B cell (primary cell): ENCODE data around the gene SEC14L6. TPM values are rescaled to one million over a fixed set of nuclear protein-coding genes. Genes with fewer than 3 reads are reported as not detected.
"Not testable (repeated sequence)": the region's sequence is repeated elsewhere in the genome, so short reads cannot be mapped to it uniquely, and the experiment has no call there.

ENCODE experiments used
- ATAC-seq: fragments of 200-7000 bp; cut with Tn5 transposase; one replicate; pipeline ENCODE4 v1.10.0; 2021; ENCODE audit warnings: low read depth, mild to moderate bottlenecking, moderate number of reproducible peaks, moderate library complexity
- CTCF ChIA-PET: fragments of 350-600 bp; sonication (Branson Sonifier 250); formaldehyde crosslinking; loops from one replicate; lab custom pipeline; 2021; ENCODE audit warnings: antibody characterized with exemption, inconsistent platforms; lab: Charles Lee
- POLR2A ChIA-PET: fragments of 350-600 bp; sonication (Branson Sonifier 250); formaldehyde crosslinking; loops from one replicate; lab custom pipeline; 2021; ENCODE audit warnings: antibody characterized with exemption; lab: Charles Lee
- DNase-seq: peaks from one replicate; pipeline ENCODE4 v3.0.0; 2013
- H2AFZ ChIP-seq: 2 replicates; pipeline ENCODE4 v1.6.1; 2012; ENCODE audit warnings: mild to moderate bottlenecking, low read depth, low read length; ENCODE audit not compliant: insufficient read depth, poor library complexity, severe bottlenecking
- H3K27ac ChIP-seq, 2 donors: 1 replicate in 1 of 2; 2 replicates in 1 of 2; pipeline ENCODE4 v1.5.1; 2012 to 2013; ENCODE audit warnings: low read length in 2 of 2, mild to moderate bottlenecking in 2 of 2, moderate library complexity in 1 of 2
- H3K27me3 ChIP-seq, 4 experiments: fragments of 200-600 bp in 1 of 4; sonication (generic) in 1 of 4; replicated peaks in 1 of 4; 1 replicate in 2 of 4; 2 replicates in 2 of 4; pipeline versions ENCODE4 v1.6.1 to v1.7.0; 2013 to 2016; ENCODE audit warnings: low read length in 3 of 4, mild to moderate bottlenecking in 2 of 4, mixed read lengths in 1 of 4, moderate library complexity in 1 of 4; ENCODE audit not compliant: insufficient read depth in 4 of 4, control insufficient read depth in 3 of 4; ENCODE audit errors: control extremely low read depth in 1 of 4
- H3K36me3 ChIP-seq, 2 experiments: replicated peaks in 1 of 2; 1 replicate in 1 of 2; 2 replicates in 1 of 2; pipeline versions ENCODE4 v1.6.1 to v1.7.1; 2013; ENCODE audit warnings: low read length in 1 of 2; ENCODE audit not compliant: insufficient read depth in 2 of 2, control insufficient read depth in 1 of 2; ENCODE audit errors: control extremely low read depth in 1 of 2, extremely low read depth in 1 of 2
- H3K4me1 ChIP-seq, 2 donors: fragments of 200-600 bp in 1 of 2; sonication (generic) in 1 of 2; 1 replicate in 1 of 2; 2 replicates in 1 of 2; pipeline versions ENCODE4 v1.5.1 to v1.6.1; 2013 to 2017; ENCODE audit warnings: low read length in 2 of 2; ENCODE audit not compliant: control insufficient read depth in 2 of 2, insufficient read depth in 2 of 2
- H3K4me2 ChIP-seq: replicated peaks from 2 replicates; pipeline ENCODE3; 2012; ENCODE audit warnings: mild to moderate bottlenecking, low read depth, low read length; ENCODE audit not compliant: poor library complexity, severe bottlenecking
- H3K4me3 ChIP-seq, 5 experiments: fragments of 200-600 bp in 1 of 5; sonication (generic) in 1 of 5; 1 replicate in 3 of 5; 2 replicates in 2 of 5; pipeline versions ENCODE4 v1.5.1 to v1.7.0; 2011 to 2016; ENCODE audit warnings: low read length in 4 of 5, mild to moderate bottlenecking in 4 of 5, low read depth in 2 of 5, control low read depth in 1 of 5, moderate library complexity in 1 of 5; ENCODE audit not compliant: insufficient read depth in 1 of 5; ENCODE audit errors: control extremely low read depth in 1 of 5, extremely low read depth in 1 of 5
- H3K79me2 ChIP-seq: fragments of 200-600 bp; sonication (generic); one replicate; pipeline ENCODE4 v1.6.0; 2016; ENCODE audit warnings: low read length; ENCODE audit not compliant: control insufficient read depth, insufficient read depth
- H3K9ac ChIP-seq: fragments of 200-600 bp; sonication (generic); 2 replicates; pipeline ENCODE4 v1.6.1; 2017; ENCODE audit warnings: mild to moderate bottlenecking, low read length, moderate library complexity
- H3K9me3 ChIP-seq, 3 donors: one replicate each; pipeline versions ENCODE4 v1.6.1 to v1.7.1; 2013; ENCODE audit warnings: low read length in 2 of 3; ENCODE audit not compliant: control insufficient read depth in 2 of 3, insufficient read depth in 1 of 3; ENCODE audit errors: control extremely low read depth in 1 of 3
- H4K20me1 ChIP-seq: 2 replicates; pipeline ENCODE4 v1.6.0; 2012; ENCODE audit warnings: mild to moderate bottlenecking, low read length; ENCODE audit not compliant: insufficient read depth, control insufficient read depth, poor library complexity, severe bottlenecking
- H3K27ac Mint-ChIP-seq: one replicate; pipeline ENCODE4 v1.8.0; 2021; ENCODE audit warnings: mixed read lengths
- H3K27me3 Mint-ChIP-seq: one replicate; pipeline ENCODE4 v1.8.0; 2021; ENCODE audit warnings: mixed read lengths
- H3K4me1 Mint-ChIP-seq: one replicate; pipeline ENCODE4 v1.8.0; 2021; ENCODE audit warnings: mixed read lengths
- H3K4me3 Mint-ChIP-seq: one replicate; pipeline ENCODE4 v1.8.0; 2021; ENCODE audit warnings: mixed read lengths
- H3K9me3 Mint-ChIP-seq: one replicate; pipeline ENCODE4 v1.8.0; 2022; ENCODE audit warnings: mixed read lengths; ENCODE audit not compliant: insufficient read depth
- CTCF ChIP-seq: fragments of 200-600 bp; IDR thresholded peaks from one replicate; pipeline ENCODE4 v1.8.0; 2022; ENCODE audit warnings: antibody characterized with exemption, mild to moderate bottlenecking
- EZH2 ChIP-seq: IDR thresholded peaks from 2 replicates; pipeline ENCODE4 v1.6.1; 2012; ENCODE audit warnings: borderline replicate concordance, low read depth, mild to moderate bottlenecking, moderate library complexity, low read length; ENCODE audit not compliant: insufficient read depth, poor library complexity, severe bottlenecking
- WGBS: methylation state at CpG from one replicate; pipeline ENCODE4 v1.1.5; 2013; ENCODE audit warnings: missing lambda C conversion rate; ENCODE audit not compliant: insufficient coverage; 5-methylcytosine and 5-hydroxymethylcytosine counted together
- intact Hi-C: fragments of 100-400 bp; cut with micrococcal nuclease; formaldehyde crosslinking; loops from one replicate; pipeline ENCODE4 v1.10.0; 2022
- polyA minus RNA-seq: library from RNA; depleted of rRNA, polyadenylated mRNA; stranded (reverse); fragments of >200 nt; gene quantifications from 2 replicates; pipeline ENCODE4 v1.2.3, GENCODE V29; 2012
- polyA plus RNA-seq: library from polyadenylated mRNA; depleted of rRNA; stranded (reverse); fragments of >200 nt; gene quantifications from 2 replicates; pipeline ENCODE4 v1.2.3, GENCODE V29; 2012
- total RNA-seq, 2 donors: library from RNA; stranded (reverse); fragments of 120-200 nt in 1 of 2; gene quantifications; 1 replicate in 1 of 2; 2 replicates in 1 of 2; pipeline versions ENCODE4 v1.2.3 to v1.2.4, GENCODE V29; 2013 to 2022

Gene SEC14L6
- total RNA-seq (not detected in 2 replicates), polyA plus RNA-seq (not detected in 2 replicates), polyA minus RNA-seq (not detected in 2 replicates)
- not detected for total RNA-seq (2013)

- Mint-ChIP-seq H3K27ac (no peak within 1 kb of the TSS), H3K4me1 (peaks cover 5% of the 10 kb centered on the region), H3K4me3 (no peak within 1 kb of the TSS), H3K9me3 (no peaks in the 10 kb centered on the region), H3K27me3 (peaks cover 33% of the 10 kb centered on the region)
- Histone ChIP-seq H3K9me3 (peaks cover 0 to 3% (median 0%) of the 10 kb centered on the region in 3 donors), H4K20me1 (no peaks in the 10 kb centered on the region), H2AFZ (no peak within 1 kb of the TSS), H3K79me2 (no peaks in the 10 kb centered on the region), H3K4me1 (no peaks in the 10 kb centered on the region), H3K9ac (no peak within 1 kb of the TSS), H3K27me3 (peaks cover 0 to 25% (median 4%) of the 10 kb centered on the region in 4 experiments), H3K27ac (no peak within 1 kb of the TSS), H3K4me3 (no peak within 1 kb of the TSS), H3K4me2 (no peak within 1 kb of the TSS), H3K36me3 (no peaks in the 10 kb centered on the region)
- POLR2A ChIA-PET: no interaction called here
- ATAC-seq: no peak
- TF ChIP-seq EZH2: no peak
- TF ChIP-seq CTCF: no peak
- CTCF ChIA-PET: no interaction called here
- 97% methylated on average over 7 of the region's 7 CpGs for WGBS
- DNase-seq: no peak
- intact Hi-C loops: no loop called here
Measured at GRCh38 chr22:30546616-30547015, at the start of gene SEC14L6. SEC14L6 (minus strand) TSS chr22:30546741; CDS start chr22:30546682, 59 bp downstream.

- no CpG with 5 or more reads among the region's 2 CpGs for WGBS
- H3K27ac Mint-ChIP-seq: no peak overlapping the region
- Histone ChIP-seq H3K79me2 (peaks cover 8% of the 10 kb centered on the region), H3K36me3 (no peaks in the 10 kb centered on the region), H3K4me3 (no peak overlapping the region), H3K27me3 (peaks cover 0 to 2% (median under 1%) of the 10 kb centered on the region in 4 experiments), H3K9ac (no peak overlapping the region), H3K4me2 (no peak overlapping the region), H2AFZ (no peak overlapping the region), H4K20me1 (peaks cover 2% of the 10 kb centered on the region), H3K9me3 (no peaks in the 10 kb centered on the region), H3K27ac (no peak overlapping the region), H3K4me1 (peaks cover 4 to 7% of the 10 kb centered on the region in 2 donors)
- no peak overlapping the region for H3K4me3 Mint-ChIP-seq
- intact Hi-C loops: loop anchor here (10.0 kb wide), 1 partner anchor 201 kb away; the partner anchor contains the start of gene SEC14L2
- no peaks in the 10 kb centered on the region for H3K9me3 Mint-ChIP-seq
- no peak for TF ChIP-seq CTCF
- no peak for TF ChIP-seq EZH2
- peaks cover 3% of the 10 kb centered on the region for H3K27me3 Mint-ChIP-seq
- ChIA-PET CTCF (no interaction called here), POLR2A (no interaction called here)
- ATAC-seq (no peak), DNase-seq (no peak)
- no peaks in the 10 kb centered on the region for H3K4me1 Mint-ChIP-seq
Measured at GRCh38 chr22:30596199-30596598, 49.7 kb upstream of the SEC14L6 start.

GRCh38 chr22:30592360-30592713, 45.8 kb upstream of the SEC14L6 start:
- not testable (repeated sequence) for H3K27ac Mint-ChIP-seq, ATAC-seq, H3K9me3 Mint-ChIP-seq, H3K4me3 Mint-ChIP-seq, H2AFZ ChIP-seq, DNase-seq, H3K27me3 Mint-ChIP-seq, H3K27me3 ChIP-seq, H3K4me1 Mint-ChIP-seq, H3K9me3 ChIP-seq
- POLR2A ChIA-PET: interaction anchor here (0.6 kb wide), 1 partner anchor 31 kb away, joined by 3 read pairs; no protein-coding TSS in a partner anchor
- peak overlapping the region in 1 of 5 experiments; percentile 91 for H3K4me3 ChIP-seq
- H3K4me1 ChIP-seq: peaks cover 14 to 22% of the 10 kb centered on the region in 2 donors
- peaks cover 23% of the 10 kb centered on the region for H4K20me1 ChIP-seq
- peak overlapping the region; percentile 95 to 98 for H3K27ac ChIP-seq
- peaks cover 24% of the 10 kb centered on the region for H3K79me2 ChIP-seq
- peaks cover 2 to 21% of the 10 kb centered on the region in 2 experiments for H3K36me3 ChIP-seq
- CTCF ChIA-PET: interaction anchor here (1.3 kb wide), 1 partner anchor 10 kb away, joined by 3 read pairs; no protein-coding TSS in a partner anchor
- peak overlapping the region; percentile 92 for H3K4me2 ChIP-seq
- WGBS: 38% methylated on average over 18 of the region's 18 CpGs
- peak overlapping the region; percentile 89 for H3K9ac ChIP-seq
- intact Hi-C loops: loop anchor here (1.0 to 10.0 kb wide), 12 partner anchors 15 to 1880 kb away; partner anchors contain the start of genes CASTOR1, DEPDC5, DUSP18 and FBXO7
